Keratinocyte (primary cell): ENCODE results near the gene PPP2R3C. TPM values are rescaled to one million over a fixed set of nuclear protein-coding genes. Genes with fewer than 3 reads are reported as not detected.

ENCODE experiments used
- DNase-seq: peaks from one replicate; pipeline ENCODE4 v3.0.0-alpha.2; 2011; ENCODE audit warnings: low read depth, missing footprints, low spot score
- FAIRE-seq: peaks from 2 replicates; lab custom pipeline; 2011; peaks lifted over from hg19 to GRCh38; lab: Jason Lieb, UNC
- H2AFZ ChIP-seq: 2 replicates; pipeline ENCODE4 v1.6.0; 2012; ENCODE audit warnings: low read length, control low read depth, inconsistent platforms; ENCODE audit not compliant: control insufficient read depth
- H3K27ac ChIP-seq: 2 replicates; pipeline ENCODE4 v1.5.1; 2011; ENCODE audit warnings: low read length; ENCODE audit not compliant: control insufficient read depth, insufficient read depth
- H3K27me3 ChIP-seq: 3 replicates; pipeline ENCODE4 v1.6.0; 2011; ENCODE audit warnings: low read length; ENCODE audit not compliant: control insufficient read depth, insufficient read depth; ENCODE audit errors: extremely low read depth
- H3K36me3 ChIP-seq, 2 experiments: 2 replicates in 1 of 2; 3 replicates in 1 of 2; pipeline ENCODE4 v1.5.1; 2011; ENCODE audit warnings: low read length in 2 of 2, mild to moderate bottlenecking in 1 of 2; ENCODE audit not compliant: control insufficient read depth in 2 of 2, insufficient read depth in 2 of 2; ENCODE audit errors: extremely low read depth in 1 of 2
- H3K4me1 ChIP-seq: 3 replicates; pipeline ENCODE4 v1.5.1; 2011; ENCODE audit warnings: low read length; ENCODE audit not compliant: control insufficient read depth, insufficient read depth; ENCODE audit errors: extremely low read depth
- H3K4me2 ChIP-seq: 3 replicates; pipeline ENCODE4 v1.6.0; 2011; ENCODE audit warnings: low read depth, low read length; ENCODE audit not compliant: control insufficient read depth, insufficient read depth; ENCODE audit errors: extremely low read depth
- H3K4me3 ChIP-seq, 3 experiments: fragments of 200-600 bp in 1 of 3; sonication (generic) in 1 of 3; 2 replicates in 2 of 3; 3 replicates in 1 of 3; pipeline ENCODE4 v1.5.1; 2011 to 2016; ENCODE audit warnings: low read length in 3 of 3, mild to moderate bottlenecking in 3 of 3, control low read depth in 2 of 3, inconsistent platforms in 1 of 3, low read depth in 1 of 3, mixed read lengths in 1 of 3, mixed run types in 1 of 3, moderate library complexity in 1 of 3; ENCODE audit not compliant: control insufficient read depth in 2 of 3, insufficient read depth in 2 of 3; ENCODE audit errors: extremely low read depth in 1 of 3
- H3K79me2 ChIP-seq: 2 replicates; pipeline ENCODE4 v1.6.0; 2012; ENCODE audit warnings: low read length; ENCODE audit not compliant: control insufficient read depth, insufficient read depth
- H3K9ac ChIP-seq: 3 replicates; pipeline ENCODE4 v1.6.0; 2011; ENCODE audit warnings: low read length; ENCODE audit not compliant: control insufficient read depth, insufficient read depth; ENCODE audit errors: extremely low read depth
- H3K9me1 ChIP-seq: 3 replicates; pipeline ENCODE4 v1.6.0; 2011; ENCODE audit warnings: low read length; ENCODE audit not compliant: control insufficient read depth, insufficient read depth; ENCODE audit errors: extremely low read depth
- H3K9me3 ChIP-seq: 2 replicates; pipeline ENCODE4 v1.5.1; 2012; ENCODE audit warnings: low read depth, low read length; ENCODE audit not compliant: control insufficient read depth
- H4K20me1 ChIP-seq: 3 replicates; pipeline ENCODE4 v1.6.0; 2011; ENCODE audit warnings: low read length; ENCODE audit not compliant: control insufficient read depth, insufficient read depth; ENCODE audit errors: extremely low read depth
- CTCF ChIP-seq, 3 experiments: IDR thresholded peaks in 1 of 3; conservative IDR thresholded peaks in 1 of 3; optimal IDR thresholded peaks in 1 of 3; 2 replicates in 2 of 3; 3 replicates in 1 of 3; pipeline versions ENCODE3 to v1.5.1; 2011; ENCODE audit warnings: low read length in 3 of 3, mild to moderate bottlenecking in 3 of 3, moderate library complexity in 2 of 3, control low read depth in 1 of 3, inconsistent platforms in 1 of 3; ENCODE audit not compliant: insufficient read depth in 2 of 3; ENCODE audit errors: extremely low read depth in 1 of 3
- EZH2 ChIP-seq: IDR thresholded peaks from one replicate; pipeline ENCODE4 v1.6.1; 2012; ENCODE audit warnings: inconsistent platforms, mild to moderate bottlenecking, low read length, moderate library complexity
- dilution Hi-C: fragments of 300-500 bp; cut with MboI; formaldehyde crosslinking; loops from one replicate; pipeline ENCODE4 v1.7.0; 2020; ENCODE audit warnings: low sequenced_read_pairs; ENCODE audit not compliant: extremely low pct_ligation_motif_present
- polyA minus RNA-seq, 3 experiments: library from RNA; depleted of rRNA, polyadenylated mRNA; stranded (reverse); fragments of >200 nt; gene quantifications; 1 replicate in 1 of 3; 2 replicates in 1 of 3; 3 replicates in 1 of 3; pipeline ENCODE4 v1.2.3, GENCODE V29; 2011
- polyA plus RNA-seq, 5 experiments: library from polyadenylated mRNA; depleted of rRNA in 3 of 5; stranded (reverse) in 3 of 5; stranded (forward) in 1 of 5; unstranded in 1 of 5; fragments of >200 nt; gene quantifications; 1 replicate in 1 of 5; 2 replicates in 3 of 5; 3 replicates in 1 of 5; pipeline versions ENCODE4 v1.2.1 to v1.2.3, GENCODE V29; 2011 to 2012; ENCODE audit warnings: missing spikeins in 2 of 5, low read depth in 1 of 5, low replicate concordance in 1 of 5

The PPP2R3C gene
- polyA plus RNA-seq: 4.2 to 9.8 TPM (median 7.7 TPM) in 3 replicates
- polyA plus RNA-seq (2011; ENCODE audit: low read depth): 11.2 TPM
- polyA plus RNA-seq (2011; cell fraction: cytosol; rRNA removed): 4.0 and 8.7 TPM in 2 replicates
- polyA plus RNA-seq (2011; cell fraction: nucleus; rRNA removed): 3.8 and 4.9 TPM in 2 replicates
- polyA plus RNA-seq (2012; ENCODE audit: low replicate concordance): 9.1 and 11.9 TPM in 2 replicates
- polyA minus RNA-seq: 1.6 to 5.1 TPM (median 2.9 TPM) in 3 replicates
- polyA minus RNA-seq (2011; cell fraction: cytosol; rRNA and poly(A)+ RNA removed): 3.6 TPM
- 2.7 and 3.9 TPM in 2 replicates for polyA minus RNA-seq (2011; cell fraction: nucleus; rRNA and poly(A)+ RNA removed)

DNA sequence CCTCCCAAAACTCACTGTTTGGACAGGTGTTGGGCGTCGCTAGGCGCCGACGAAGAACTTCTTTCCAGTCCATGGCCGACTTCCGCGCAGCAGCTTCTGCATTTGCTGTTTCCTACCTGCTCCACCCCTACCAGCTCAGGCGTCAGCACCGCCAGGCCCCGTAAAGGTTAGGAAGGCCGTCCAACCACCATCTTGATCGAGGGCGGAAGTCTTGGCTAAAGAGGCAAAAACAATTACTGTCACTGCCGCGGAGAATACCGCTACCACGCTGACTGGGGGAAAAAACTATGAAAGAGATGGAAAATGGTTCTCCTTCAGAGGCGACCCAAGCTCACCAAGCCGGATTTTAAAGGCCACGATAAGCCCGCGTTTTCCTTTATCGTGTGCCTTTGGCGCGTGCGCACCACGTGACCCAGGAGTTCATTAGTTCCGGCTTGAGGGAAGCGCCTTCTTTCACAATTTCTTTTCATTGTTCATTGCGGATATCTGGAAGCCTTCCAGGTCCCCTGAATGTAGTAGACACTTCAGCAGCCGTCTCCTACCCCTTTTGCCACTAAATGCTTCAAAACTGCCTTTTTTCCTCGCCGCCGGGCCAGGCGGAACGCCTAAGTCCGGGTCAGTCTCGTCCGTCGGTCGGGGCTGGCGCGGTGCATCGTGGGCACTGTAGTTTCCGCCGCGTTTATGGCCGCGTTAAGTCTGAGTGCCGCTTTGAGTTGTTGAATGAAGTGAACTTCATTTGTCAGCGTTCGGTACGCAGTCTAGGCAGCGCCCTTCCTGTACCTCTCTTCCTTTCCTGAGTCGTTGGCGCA is at the start of gene PPP2R3C, which contains the start of gene PRORP:
TSS of gene PPP2R3C (minus strand) at position 104 of the 809 bp plus-strand sequence. CDS start at position 73, 31 bp downstream.
TSS of gene PRORP (plus strand) at position 666 of the 809 bp plus-strand sequence. CDS start 694 bp downstream, outside the sequence.
- no peaks in the 10 kb centered on the region for H3K27me3 ChIP-seq
- H3K27ac ChIP-seq: peak within 1 kb of the TSS; percentile 99
- no peaks in the 10 kb centered on the region for H3K9me3 ChIP-seq
- peaks cover 13% of the 10 kb centered on the region for H3K4me1 ChIP-seq
- peaks cover 21% of the 10 kb centered on the region for H3K79me2 ChIP-seq
- H3K4me2 ChIP-seq: peak within 1 kb of the TSS; percentile 90
- DNase-seq (peak; percentile 79), FAIRE-seq (peak; percentile 81)
- peak within 1 kb of the TSS; percentile 99 for H2AFZ ChIP-seq
- H3K9me1 ChIP-seq: no peaks in the 10 kb centered on the region
- dilution Hi-C loops: no loop called here
- H3K9ac ChIP-seq: peak within 1 kb of the TSS; percentile 99
- H3K4me3 ChIP-seq: peak within 1 kb of the TSS; percentile 63 to 85 (median 82)
- no peak for TF ChIP-seq CTCF (optimal IDR thresholded peaks at IDR 0.05 in 1 of 3, IDR thresholded peaks at IDR 0.05 in 1 of 3, conservative IDR thresholded peaks at IDR 0.05 in 1 of 3; ENCODE audit: extremely low read depth in 1 of 3, insufficient read depth in 2 of 3, low read length in 3 of 3)
- no peaks in the 10 kb centered on the region for H3K36me3 ChIP-seq
- no peaks in the 10 kb centered on the region for H4K20me1 ChIP-seq

DNA sequence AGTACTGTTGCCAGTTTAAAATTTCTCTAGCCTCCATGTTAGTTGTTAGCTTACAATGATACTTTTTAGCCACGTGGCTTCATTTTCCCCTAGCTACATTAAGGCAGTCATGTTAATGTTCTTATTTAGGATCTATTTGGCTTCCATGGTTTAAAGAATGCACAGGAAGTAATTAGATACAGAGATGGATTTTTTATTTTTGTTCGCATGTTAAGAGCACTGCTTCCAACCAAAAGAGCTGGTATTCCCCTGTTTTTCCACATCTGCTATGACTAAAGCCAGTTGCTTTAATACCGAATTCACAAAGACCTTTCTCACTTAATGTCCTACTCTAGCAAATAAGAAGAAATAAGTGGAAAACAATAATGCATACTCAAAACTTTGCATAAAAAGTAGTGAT is 45.7 kb upstream of the PPP2R3C start:
- Histone ChIP-seq H3K9me3 (no peaks in the 10 kb centered on the region), H3K9me1 (no peaks in the 10 kb centered on the region), H3K36me3 (peaks cover 3 to 6% of the 10 kb centered on the region in 2 experiments), H3K27ac (no peak overlapping the region), H3K4me1 (no peaks in the 10 kb centered on the region), H3K9ac (no peak overlapping the region), H2AFZ (no peak overlapping the region), H4K20me1 (no peaks in the 10 kb centered on the region), H3K4me2 (no peak overlapping the region), H3K79me2 (peaks cover 2% of the 10 kb centered on the region), H3K27me3 (no peaks in the 10 kb centered on the region), H3K4me3 (no peak overlapping the region)
- DNase-seq: no peak
- TF ChIP-seq EZH2 (no peak), CTCF (optimal IDR thresholded peaks at IDR 0.05 in 1 of 3, IDR thresholded peaks at IDR 0.05 in 1 of 3, conservative IDR thresholded peaks at IDR 0.05 in 1 of 3; ENCODE audit: extremely low read depth in 1 of 3, insufficient read depth in 2 of 3, low read length in 3 of 3) (no peak)
- no peak for FAIRE-seq
- dilution Hi-C loops: no loop called here
